Fibroblast of skin of left biceps (primary cell): Measurements from ENCODE around the gene CCL8.

Experiments
- DNase-seq, 2 experiments: peaks; one replicate each; pipeline ENCODE4 v3.0.0-alpha.2; 2013; ENCODE audit warnings: low read depth in 2 of 2

CCL8 gene

GRCh38 chr17:34367486-34368195, 48.4 kb downstream of the CCL8 start:
- no peak for DNase-seq

GRCh38 chr17:34368196-34368945, 49.1 kb downstream of the CCL8 start:
- no peak for DNase-seq

- DNase-seq = no peak
Measured at GRCh38 chr17:34368946-34369500, 49.8 kb downstream of the CCL8 start.

- no peak for DNase-seq
Measured at GRCh38 chr17:34369571-34369970, 50.3 kb downstream of the CCL8 start.

- DNase-seq = no peak
Measured at GRCh38 chr17:34370376-34370996, 51.3 kb downstream of the CCL8 start.

GRCh38 chr17:34370997-34371395, 51.8 kb downstream of the CCL8 start:
- DNase-seq = no peak
